ENCODE data around the gene KDM6A. TPM values are rescaled to one million over a fixed set of nuclear protein-coding genes. Genes with fewer than 3 reads are reported as not detected.

KDM6A gene
- total RNA-seq, 1 donor from 2014 or later = 8.5 TPM

DNA sequence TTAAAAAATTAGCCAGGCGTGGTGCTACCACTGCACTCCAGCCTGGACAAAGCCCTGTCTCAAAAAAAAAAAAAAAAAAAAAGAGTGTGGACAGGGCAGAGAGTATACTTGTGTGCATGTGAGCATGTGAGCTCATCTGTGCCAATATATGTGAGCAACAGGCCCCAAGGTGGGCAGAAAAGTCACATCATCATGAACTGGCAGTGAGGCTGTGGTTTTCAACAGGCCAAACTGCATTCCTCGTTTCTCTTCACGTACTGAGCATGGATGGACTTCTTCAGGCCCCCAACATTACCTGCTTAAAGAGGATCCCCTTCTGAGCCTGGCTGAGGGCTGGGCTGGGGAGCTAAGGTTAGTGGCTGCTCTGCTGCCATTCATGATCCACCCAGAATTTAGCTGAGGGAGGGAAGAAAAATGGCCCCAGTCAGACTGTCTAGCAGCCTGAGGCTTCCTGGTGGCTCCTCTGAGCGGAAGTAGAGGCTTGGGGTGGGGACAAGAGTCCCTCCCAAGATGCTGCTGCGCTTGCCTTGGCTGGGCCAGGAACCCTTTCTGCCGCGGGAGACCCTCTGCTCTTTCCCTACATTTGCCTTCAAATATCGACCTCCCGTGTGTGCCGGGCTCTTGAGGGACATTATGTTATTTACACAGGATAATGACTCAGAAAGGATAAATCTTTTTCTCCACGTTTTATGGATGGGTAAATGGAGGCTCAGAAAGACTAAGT is 272.7 kb downstream of the KDM6A start:
- no peak overlapping the region for H3K4me3 ChIP-seq (ENCODE audit: low read depth, low read length)
- TF ChIP-seq, protein P1, sequence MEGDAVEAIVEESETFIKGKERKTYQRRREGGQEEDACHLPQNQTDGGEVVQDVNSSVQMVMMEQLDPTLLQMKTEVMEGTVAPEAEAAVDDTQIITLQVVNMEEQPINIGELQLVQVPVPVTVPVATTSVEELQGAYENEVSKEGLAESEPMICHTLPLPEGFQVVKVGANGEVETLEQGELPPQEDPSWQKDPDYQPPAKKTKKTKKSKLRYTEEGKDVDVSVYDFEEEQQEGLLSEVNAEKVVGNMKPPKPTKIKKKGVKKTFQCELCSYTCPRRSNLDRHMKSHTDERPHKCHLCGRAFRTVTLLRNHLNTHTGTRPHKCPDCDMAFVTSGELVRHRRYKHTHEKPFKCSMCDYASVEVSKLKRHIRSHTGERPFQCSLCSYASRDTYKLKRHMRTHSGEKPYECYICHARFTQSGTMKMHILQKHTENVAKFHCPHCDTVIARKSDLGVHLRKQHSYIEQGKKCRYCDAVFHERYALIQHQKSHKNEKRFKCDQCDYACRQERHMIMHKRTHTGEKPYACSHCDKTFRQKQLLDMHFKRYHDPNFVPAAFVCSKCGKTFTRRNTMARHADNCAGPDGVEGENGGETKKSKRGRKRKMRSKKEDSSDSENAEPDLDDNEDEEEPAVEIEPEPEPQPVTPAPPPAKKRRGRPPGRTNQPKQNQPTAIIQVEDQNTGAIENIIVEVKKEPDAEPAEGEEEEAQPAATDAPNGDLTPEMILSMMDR (conservative IDR thresholded peaks at IDR 0.05; ENCODE audit: low read depth, low read length) = no peak
- no peak for DNase-seq (ENCODE audit: low read depth)

DNA sequence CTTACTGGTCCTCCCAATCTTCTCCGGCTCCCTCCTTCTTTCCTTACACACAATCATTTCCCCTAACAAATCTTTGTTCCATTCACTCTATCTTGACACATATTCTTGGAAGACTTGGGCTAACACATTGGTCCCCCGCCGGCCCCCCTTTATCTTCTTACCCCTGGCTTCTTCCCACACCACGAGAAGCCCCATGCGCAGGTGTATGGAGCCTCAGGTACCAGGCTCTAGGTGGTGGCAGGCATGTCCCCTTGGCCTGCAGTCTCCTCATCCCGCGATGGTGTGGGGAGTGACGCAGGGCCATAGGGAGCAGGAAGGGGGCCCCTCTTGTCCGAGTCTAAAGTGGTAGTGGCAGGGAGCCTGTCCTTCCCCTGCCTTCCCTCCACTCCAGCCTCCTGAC is 277.8 kb downstream of the KDM6A start:
- TF ChIP-seq, protein P1 (conservative IDR thresholded peaks at IDR 0.05; ENCODE audit: low read depth, low read length) = no peak
- no peak for DNase-seq (ENCODE audit: low read depth)
- no peak overlapping the region for H3K4me3 ChIP-seq (ENCODE audit: low read depth, low read length)

DNA sequence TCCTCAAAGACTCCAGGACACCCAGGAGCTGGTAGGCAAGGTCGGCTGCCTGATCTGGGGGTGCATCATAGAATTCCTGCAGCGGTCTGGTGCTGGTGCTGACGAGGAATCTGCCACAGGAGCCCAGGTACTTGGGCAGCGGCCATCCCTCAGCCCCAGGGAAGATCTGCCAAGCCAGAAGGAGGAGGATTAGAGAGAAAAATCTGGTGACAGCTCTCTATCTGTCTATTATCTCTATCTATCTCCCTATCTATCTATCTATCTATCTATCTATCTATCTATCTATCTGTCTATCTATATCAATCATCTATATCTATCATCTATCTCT is 281.0 kb downstream of the KDM6A start:
- no peak for DNase-seq (ENCODE audit: low read depth)
- H3K4me3 ChIP-seq (ENCODE audit: low read depth, low read length) = no peak overlapping the region
- TF ChIP-seq, protein P1 (conservative IDR thresholded peaks at IDR 0.05; ENCODE audit: low read depth, low read length) = no peak

DNA sequence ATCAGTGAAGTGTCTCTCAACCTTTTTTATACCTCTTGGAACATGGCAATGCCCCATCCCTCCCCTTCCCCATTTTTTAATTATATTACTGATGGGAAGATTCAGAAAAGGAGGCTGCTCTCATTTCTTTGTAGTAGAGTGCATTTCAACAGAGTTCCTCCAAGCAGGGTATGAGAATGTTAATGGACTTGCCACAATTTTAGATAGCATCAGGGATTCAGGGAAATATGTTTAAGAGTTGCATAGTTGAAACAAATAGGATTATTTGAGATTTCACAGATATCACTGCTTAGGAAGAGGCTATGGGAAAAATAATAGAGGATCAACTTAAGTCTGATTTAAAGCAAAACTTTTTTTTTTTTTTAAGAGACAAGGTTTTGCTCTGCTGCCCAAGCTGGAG is 281.5 kb downstream of the KDM6A start:
- H3K4me3 ChIP-seq (ENCODE audit: low read depth, low read length) = no peak overlapping the region
- TF ChIP-seq, protein P1 (conservative IDR thresholded peaks at IDR 0.05; ENCODE audit: low read depth, low read length) = no peak
- DNase-seq (ENCODE audit: low read depth) = no peak

DNA sequence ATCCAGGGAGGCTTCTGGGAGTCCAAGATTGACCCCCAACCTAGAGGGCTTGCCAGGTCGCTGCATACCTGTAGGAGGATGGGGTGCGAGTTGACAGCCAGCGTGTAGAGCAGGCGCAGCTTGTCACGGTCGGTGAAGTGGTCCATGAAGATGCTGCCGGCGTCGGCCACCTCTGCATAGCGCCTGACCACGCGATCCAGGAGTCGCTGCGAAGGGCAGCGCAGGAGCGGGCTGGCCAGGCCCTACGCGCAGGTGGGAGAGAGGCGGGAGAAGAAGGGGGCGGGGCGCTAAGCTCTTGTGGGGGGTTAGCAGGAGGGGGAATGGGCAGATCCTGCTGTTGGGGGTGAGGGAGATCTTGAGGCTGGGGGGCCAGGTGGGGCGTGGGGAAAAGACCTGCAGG is 284.7 kb downstream of the KDM6A start:
- TF ChIP-seq, protein P1 (conservative IDR thresholded peaks at IDR 0.05; ENCODE audit: low read depth, low read length) = no peak
- no peak overlapping the region for H3K4me3 ChIP-seq (ENCODE audit: low read depth, low read length)
- no peak for DNase-seq (ENCODE audit: low read depth)

Other genes starting within 250 kb of the KDM6A start
- gene DUSP21, start 29.2 kb upstream of the KDM6A start, total RNA-seq = not detected in 2 replicates